ENCODE data around the gene MB.

GRCh38 chr22:35649026-35649553, 32.0 kb upstream of the MB start:
- TF ChIP-seq CTCF (IDR thresholded peaks at IDR 0.05), result no peak
- TF ChIP-seq POLR2A (IDR thresholded peaks at IDR 0.05), result no peak
